ENCODE data around the gene SEZ6.

Gene SEZ6

GRCh38 chr17:28956112-28956511 lies 49.7 kb downstream of the SEZ6 start:
- no peak for ATAC-seq
- no peak for TF ChIP-seq ZFP30 (CRISPR knock-in tag; IDR thresholded peaks at IDR 0.05)
- TF ChIP-seq TCF4 (CRISPR knock-in tag; IDR thresholded peaks at IDR 0.05; ENCODE audit: borderline replicate concordance), result no peak

GRCh38 chr17:28955408-28955807 lies 50.4 kb downstream of the SEZ6 start:
- TF ChIP-seq SNAI2 (CRISPR knock-in tag; IDR thresholded peaks at IDR 0.05) (no peak), CREB5 (CRISPR knock-in tag; IDR thresholded peaks at IDR 0.05; ENCODE audit: low read depth) (no peak), PATZ1 (CRISPR knock-in tag; IDR thresholded peaks at IDR 0.05; ENCODE audit: borderline replicate concordance) (no peak)
- no peak for ATAC-seq

GRCh38 chr17:28954886-28955285 lies 50.9 kb downstream of the SEZ6 start:
- ATAC-seq, result no peak
- TF ChIP-seq ZNF8 (CRISPR knock-in tag; IDR thresholded peaks at IDR 0.05) (no peak), ZC3H10 (CRISPR knock-in tag; IDR thresholded peaks at IDR 0.05) (no peak), ZNF70 (CRISPR knock-in tag; IDR thresholded peaks at IDR 0.05) (no peak), CSRNP3 (CRISPR knock-in tag; IDR thresholded peaks at IDR 0.05) (no peak), PPARA (CRISPR knock-in tag; IDR thresholded peaks at IDR 0.05; ENCODE audit: borderline replicate concordance) (no peak), ZFP30 (CRISPR knock-in tag; IDR thresholded peaks at IDR 0.05) (no peak), ESRRG (CRISPR knock-in tag; IDR thresholded peaks at IDR 0.05) (no peak), POU6F1 (CRISPR knock-in tag; IDR thresholded peaks at IDR 0.05; ENCODE audit: borderline replicate concordance, low read depth) (no peak), TOX (CRISPR knock-in tag; IDR thresholded peaks at IDR 0.05; ENCODE audit: borderline replicate concordance) (no peak), ZFP3 (CRISPR knock-in tag; IDR thresholded peaks at IDR 0.05) (no peak), CREB5 (CRISPR knock-in tag; IDR thresholded peaks at IDR 0.05; ENCODE audit: low read depth) (no peak), TSHZ2 (CRISPR knock-in tag; IDR thresholded peaks at IDR 0.05) (no peak), OSR1 (CRISPR knock-in tag; IDR thresholded peaks at IDR 0.05) (no peak), ARNTL (CRISPR knock-in tag; IDR thresholded peaks at IDR 0.05; ENCODE audit: borderline replicate concordance, low read depth) (no peak), CSDC2 (CRISPR knock-in tag; IDR thresholded peaks at IDR 0.05) (no peak), PATZ1 (CRISPR knock-in tag; IDR thresholded peaks at IDR 0.05; ENCODE audit: borderline replicate concordance) (no peak)

Measured in SK-N-SH treated with all-trans-retinoic acid at 6 μM for 48 hours (cell line).